Measurements from ENCODE around the gene AJAP1. TPM values are rescaled to one million over a fixed set of nuclear protein-coding genes. Genes with fewer than 3 reads are reported as not detected.

The AJAP1 gene
- total and polyA plus RNA-seq, 2 experiments from 2014 or later = not detected

- no peak for TF ChIP-seq ZNF462 (CRISPR knock-in tag; IDR thresholded peaks at IDR 0.05)
- no peak for TF ChIP-seq CREB1 (CRISPR knock-in tag; IDR thresholded peaks at IDR 0.05; ENCODE audit: low read depth)
These were observed 46.4 kb downstream of the AJAP1 start (continued) for GRCh38 chr1:4700801-4701200.

GRCh38 chr1:4701276-4701675 lies 46.9 kb downstream of the AJAP1 start:
- Histone ChIP-seq H2AFZ (no peak overlapping the region), H3K27me3 (ENCODE audit: insufficient read depth) (no peaks in the 10 kb centered on the region), H3K79me2 (replicated peaks; ENCODE audit: insufficient read depth) (no peaks in the 10 kb centered on the region), H3K27ac (ENCODE audit: low read depth) (no peak overlapping the region), H3F3A (replicated peaks; ENCODE audit: low read depth) (no peaks in the 10 kb centered on the region), H3K4me3 (no peak overlapping the region), H3K9me2 (ENCODE audit: insufficient read depth) (no peaks in the 10 kb centered on the region), H3K4me1 (ENCODE audit: insufficient read depth) (no peaks in the 10 kb centered on the region), H3K4me2 (no peak overlapping the region), H3K36me3 (ENCODE audit: insufficient read depth) (no peaks in the 10 kb centered on the region), H4K20me1 (replicated peaks; ENCODE audit: insufficient read depth) (no peaks in the 10 kb centered on the region)
- Mint-ChIP-seq H3K27me3 (ENCODE audit: insufficient read depth, low read depth, poor library complexity) (no peaks in the 10 kb centered on the region), H3K9me3 (no peaks in the 10 kb centered on the region), H3K36me3 (ENCODE audit: low read depth) (no peaks in the 10 kb centered on the region), H3K4me3 (no peak overlapping the region), H3K27ac (no peak overlapping the region), H3K4me1 (peaks cover 24% of the 10 kb centered on the region)
- ATAC-seq (no peak), DNase-seq (ENCODE audit: low spot score) (no peak)
- no peak for TF ChIP-seq ZNF462 (CRISPR knock-in tag; IDR thresholded peaks at IDR 0.05)
- no peak for TF ChIP-seq ZNF331 (CRISPR knock-in tag; IDR thresholded peaks at IDR 0.05; ENCODE audit: low read depth)
- no peak for TF ChIP-seq ZNF114 (CRISPR knock-in tag; IDR thresholded peaks at IDR 0.05)
- no peak for TF ChIP-seq CREB1 (CRISPR knock-in tag; IDR thresholded peaks at IDR 0.05; ENCODE audit: low read depth)
- TF ChIP-seq STAT1 (IDR thresholded peaks at IDR 0.05; ENCODE audit: unreplicated experiment) = no peak
- no peak for TF ChIP-seq REST (IDR thresholded peaks at IDR 0.05; ENCODE audit: unreplicated experiment)

Measured in GM23338 (cell line).